GM12875 (cell line): ENCODE data around the gene VANGL1.

ENCODE experiments used
- H3K4me3 ChIP-seq: one replicate; pipeline ENCODE4 v1.5.1; 2011; ENCODE audit warnings: low read depth, low read length, control low read depth
- TF ChIP-seq, protein P1 (sequence below): IDR thresholded peaks from 2 replicates; pipeline ENCODE4 v1.5.1; 2011; ENCODE audit warnings: low read depth, mild to moderate bottlenecking, control low read depth, inconsistent platforms, low read length, moderate library complexity, borderline replicate concordance; ENCODE audit not compliant: insufficient read depth

VANGL1 gene

DNA sequence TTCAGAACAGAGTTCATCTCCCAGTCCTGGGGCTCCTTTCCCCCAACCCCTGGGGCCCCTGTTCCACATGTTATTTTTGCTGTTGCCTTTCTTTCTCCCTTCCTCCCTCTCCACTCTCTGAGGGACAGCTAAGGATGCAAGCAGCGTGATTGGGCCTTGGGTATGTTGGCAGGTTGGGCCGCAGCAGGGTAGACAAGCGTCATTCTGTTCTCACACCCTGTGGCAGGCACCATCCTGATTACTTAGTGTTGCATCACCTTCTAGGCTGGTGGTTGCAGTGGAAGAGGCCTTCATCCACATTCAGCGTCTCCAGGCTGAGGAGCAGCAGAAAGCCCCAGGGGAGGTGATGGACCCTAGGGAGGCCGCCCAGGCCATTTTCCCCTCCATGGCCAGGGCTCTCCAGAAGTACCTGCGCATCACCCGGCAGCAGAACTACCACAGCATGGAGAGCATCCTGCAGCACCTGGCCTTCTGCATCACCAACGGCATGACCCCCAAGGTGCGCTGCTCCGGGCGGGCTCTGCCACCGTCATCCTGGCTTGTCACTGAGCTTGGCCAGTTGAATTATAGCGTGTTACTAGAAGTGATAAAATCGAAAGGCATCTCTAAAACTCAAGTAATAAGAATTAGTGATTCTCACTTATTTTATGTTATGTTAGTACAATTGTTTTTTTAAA, 43.4 kb downstream of the VANGL1 start:
- TF ChIP-seq, protein P1, sequence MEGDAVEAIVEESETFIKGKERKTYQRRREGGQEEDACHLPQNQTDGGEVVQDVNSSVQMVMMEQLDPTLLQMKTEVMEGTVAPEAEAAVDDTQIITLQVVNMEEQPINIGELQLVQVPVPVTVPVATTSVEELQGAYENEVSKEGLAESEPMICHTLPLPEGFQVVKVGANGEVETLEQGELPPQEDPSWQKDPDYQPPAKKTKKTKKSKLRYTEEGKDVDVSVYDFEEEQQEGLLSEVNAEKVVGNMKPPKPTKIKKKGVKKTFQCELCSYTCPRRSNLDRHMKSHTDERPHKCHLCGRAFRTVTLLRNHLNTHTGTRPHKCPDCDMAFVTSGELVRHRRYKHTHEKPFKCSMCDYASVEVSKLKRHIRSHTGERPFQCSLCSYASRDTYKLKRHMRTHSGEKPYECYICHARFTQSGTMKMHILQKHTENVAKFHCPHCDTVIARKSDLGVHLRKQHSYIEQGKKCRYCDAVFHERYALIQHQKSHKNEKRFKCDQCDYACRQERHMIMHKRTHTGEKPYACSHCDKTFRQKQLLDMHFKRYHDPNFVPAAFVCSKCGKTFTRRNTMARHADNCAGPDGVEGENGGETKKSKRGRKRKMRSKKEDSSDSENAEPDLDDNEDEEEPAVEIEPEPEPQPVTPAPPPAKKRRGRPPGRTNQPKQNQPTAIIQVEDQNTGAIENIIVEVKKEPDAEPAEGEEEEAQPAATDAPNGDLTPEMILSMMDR = no peak
- no peak overlapping the region for H3K4me3 ChIP-seq

DNA sequence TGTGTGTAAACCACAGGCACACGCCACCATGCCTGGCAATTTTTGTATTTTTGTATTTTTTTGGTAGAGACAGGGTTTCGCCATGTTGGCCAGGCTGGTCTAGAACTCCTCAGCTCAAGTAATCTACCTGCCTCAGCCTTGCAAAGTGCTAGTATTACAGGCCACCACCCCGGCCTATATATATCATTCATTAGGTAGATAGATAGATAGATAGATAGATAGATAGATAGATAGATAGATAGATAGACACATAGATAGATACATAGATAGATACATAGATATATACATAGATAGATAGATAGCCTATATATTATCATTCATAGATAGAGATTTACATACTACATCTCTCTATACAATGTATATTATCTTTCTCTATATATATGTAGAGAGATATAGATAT, 46.0 kb downstream of the VANGL1 start:
- TF ChIP-seq, protein P1 = no peak

DNA sequence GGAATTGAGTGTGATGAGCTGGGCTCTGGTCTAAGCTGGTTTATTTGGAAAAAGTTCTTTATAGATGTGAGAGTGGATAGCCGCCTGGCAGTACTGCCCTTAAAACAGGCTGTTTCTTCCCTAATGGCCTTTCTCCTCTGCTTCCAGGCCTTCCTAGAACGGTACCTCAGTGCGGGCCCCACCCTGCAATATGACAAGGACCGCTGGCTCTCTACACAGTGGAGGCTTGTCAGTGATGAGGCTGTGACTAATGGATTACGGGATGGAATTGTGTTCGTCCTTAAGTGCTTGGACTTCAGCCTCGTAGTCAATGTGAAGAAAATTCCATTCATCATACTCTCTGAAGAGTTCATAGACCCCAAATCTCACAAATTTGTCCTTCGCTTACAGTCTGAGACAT, 49.2 kb downstream of the VANGL1 start:
- TF ChIP-seq, protein P1 = no peak
- H3K4me3 ChIP-seq = no peak overlapping the region

More for the DNA sequence above, 46.0 kb downstream of the VANGL1 start:
- H3K4me3 ChIP-seq = no peak overlapping the region

DNA sequence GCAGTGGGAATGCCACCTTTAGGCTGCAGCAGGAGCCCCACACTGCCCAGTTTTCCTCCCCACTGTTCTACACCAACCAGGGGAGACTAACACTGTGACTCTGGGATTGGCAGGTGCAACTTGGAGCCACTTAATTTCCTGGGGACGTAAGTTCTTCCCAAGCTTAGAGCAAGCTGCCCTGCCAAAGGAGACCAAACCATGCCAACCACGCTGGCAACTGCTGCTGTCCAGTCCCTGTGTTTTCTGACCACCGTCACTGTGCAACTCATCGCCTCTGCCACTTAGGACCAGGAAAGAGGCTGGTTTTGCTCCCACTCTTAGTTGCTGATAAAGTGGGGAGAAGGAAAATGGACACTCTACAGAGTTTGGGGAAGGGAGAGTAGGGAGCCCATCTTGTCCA, 50.5 kb downstream of the VANGL1 start:
- H3K4me3 ChIP-seq = no peak overlapping the region
- TF ChIP-seq, protein P1 = no peak

DNA sequence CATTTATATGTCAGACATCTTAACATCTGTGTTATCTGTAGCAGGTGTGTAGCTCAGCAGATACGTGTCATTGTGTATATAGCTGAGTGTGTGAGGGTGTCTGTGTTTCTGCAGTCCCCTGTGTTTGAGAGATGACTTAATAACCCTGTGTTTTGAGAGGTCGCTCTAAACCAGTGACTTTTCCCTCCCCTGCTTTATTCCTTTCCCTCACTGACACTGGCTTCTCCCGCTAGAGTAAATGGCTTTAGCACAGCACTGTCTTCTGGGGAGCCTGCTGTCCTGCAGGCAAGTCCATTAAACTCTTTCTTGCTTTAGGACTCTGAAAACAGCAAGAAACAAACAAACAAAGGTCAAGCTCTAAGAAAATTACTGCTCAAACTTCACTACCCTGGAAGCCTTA, 53.0 kb downstream of the VANGL1 start:
- TF ChIP-seq, protein P1 = no peak
- no peak overlapping the region for H3K4me3 ChIP-seq

DNA sequence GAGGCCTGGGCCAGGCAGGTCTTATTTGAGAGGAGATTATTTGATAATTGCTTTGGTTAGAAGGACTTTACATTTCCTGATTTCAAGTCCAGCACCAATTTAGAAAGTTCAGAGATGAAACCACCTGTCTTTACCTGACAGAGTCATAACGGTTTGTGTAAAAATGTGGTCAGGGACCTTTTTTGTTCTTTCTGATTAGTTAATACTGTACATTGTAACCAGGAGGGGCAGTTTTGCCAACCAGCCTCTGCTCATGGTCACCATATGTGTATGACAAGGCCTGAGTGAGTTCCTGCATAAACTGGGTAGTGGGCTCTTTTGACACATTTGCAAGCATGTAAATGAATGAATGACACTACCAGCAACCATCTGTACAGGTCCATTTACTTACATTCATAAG, 55.8 kb downstream of the VANGL1 start:
- TF ChIP-seq, protein P1 = no peak
- H3K4me3 ChIP-seq = no peak overlapping the region

DNA sequence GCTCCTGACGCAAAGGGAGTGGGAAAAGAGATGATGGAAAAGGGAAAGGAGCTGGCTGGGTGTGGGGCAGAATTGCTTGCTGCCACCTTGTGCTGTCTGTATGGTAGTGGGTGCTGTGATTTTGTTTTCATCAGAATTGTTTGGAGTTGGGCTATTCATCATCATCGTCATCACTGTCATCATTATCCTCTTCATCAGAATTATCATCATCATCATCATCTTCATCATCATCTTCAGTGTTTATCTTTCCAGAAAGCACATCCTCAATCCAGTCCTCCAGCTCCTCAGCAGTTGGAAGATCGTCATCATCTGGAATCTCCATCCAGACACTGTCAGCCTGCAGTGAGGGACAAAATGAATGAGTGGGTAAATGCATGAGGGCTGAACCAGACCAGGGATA, 59.3 kb downstream of the VANGL1 start:
- TF ChIP-seq, protein P1 = no peak
- no peak overlapping the region for H3K4me3 ChIP-seq
